IPS-NIHi11 (cell line): ENCODE data around the gene SLC35A3.
"Not testable (repeated sequence)": the region's sequence is repeated elsewhere in the genome, so short reads cannot be mapped to it uniquely, and the experiment has no call there.

Experiments used
- DNase-seq: peaks from one replicate; pipeline ENCODE4 v3.0.0; 2012; ENCODE audit warnings: mixed read lengths, low spot score

SLC35A3 gene

GRCh38 chr1:99969729-99970621, at the start of gene SLC35A3:
Gene SLC35A3 (plus strand): TSS chr1:99969996. CDS start chr1:99993555, 23,559 bp downstream.
- peak; percentile 91 for DNase-seq

- DNase-seq, result no peak
Observed at GRCh38 chr1:99934801-99935200, 35.0 kb upstream of the SLC35A3 start.

GRCh38 chr1:99935534-99935933, 34.3 kb upstream of the SLC35A3 start:
- no peak for DNase-seq

GRCh38 chr1:99936071-99936470, 33.7 kb upstream of the SLC35A3 start:
- no peak for DNase-seq

- no peak for DNase-seq
Observed at GRCh38 chr1:99942723-99943122, 27.1 kb upstream of the SLC35A3 start.

GRCh38 chr1:99943223-99943794, 26.5 kb upstream of the SLC35A3 start:
- no peak for DNase-seq

GRCh38 chr1:99944192-99944591, 25.6 kb upstream of the SLC35A3 start:
- DNase-seq, result no peak

- no peak for DNase-seq
Observed at GRCh38 chr1:99945174-99945573, 24.6 kb upstream of the SLC35A3 start.

GRCh38 chr1:99950486-99950885, 19.3 kb upstream of the SLC35A3 start:
- DNase-seq, result no peak

- DNase-seq, result no peak
Observed at GRCh38 chr1:99952522-99952921, 17.3 kb upstream of the SLC35A3 start.

- DNase-seq, result no peak
Observed at GRCh38 chr1:99955375-99955774, 14.4 kb upstream of the SLC35A3 start.

- no peak for DNase-seq
Observed at GRCh38 chr1:99956755-99957154, 13.0 kb upstream of the SLC35A3 start.

GRCh38 chr1:99957818-99958217, 12.0 kb upstream of the SLC35A3 start:
- DNase-seq, result peak; percentile 16

- DNase-seq, result not testable (repeated sequence)
Observed at GRCh38 chr1:99959189-99959705, 10.5 kb upstream of the SLC35A3 start.

GRCh38 chr1:99960260-99960659, 9.5 kb upstream of the SLC35A3 start:
- not testable (repeated sequence) for DNase-seq

- DNase-seq, result no peak
Observed at GRCh38 chr1:99963041-99963795, 6.6 kb upstream of the SLC35A3 start.

GRCh38 chr1:99964806-99965205, 5.0 kb upstream of the SLC35A3 start:
- DNase-seq, result peak; percentile 14

GRCh38 chr1:99965646-99966375, 4.0 kb upstream of the SLC35A3 start:
- no peak for DNase-seq

- no peak for DNase-seq
Observed at GRCh38 chr1:99968214-99968613, 1.6 kb upstream of the SLC35A3 start.

GRCh38 chr1:99969260-99969728, 502 bp upstream of the SLC35A3 start:
- DNase-seq, result no peak

GRCh38 chr1:99970713-99971255, 988 bp downstream of the SLC35A3 start:
- DNase-seq, result no peak
